Ovary (tissue), 3 donors: ENCODE results near the gene PLCL1.

Experiments used
- EP300 ChIP-seq: sonication (generic); formaldehyde crosslinking; IDR thresholded peaks from one replicate; pipeline ENCODE4 v1.6.1; 2017; ENCODE audit warnings: antibody characterized with exemption
- POLR2A ChIP-seq: fragments of 450-650 bp; IDR thresholded peaks from one replicate; pipeline ENCODE4 v1.6.1; 2017; ENCODE audit warnings: antibody characterized with exemption, mild to moderate bottlenecking, moderate library complexity
- TF ChIP-seq, protein P1 (sequence below), 3 donors: fragments of 450-650 bp in 2 of 3; fragments of 200-600 bp in 1 of 3; IDR thresholded peaks; one replicate each; pipeline versions ENCODE4 v1.5.1 to v1.8.0; 2016 to 2022; ENCODE audit warnings: antibody characterized with exemption in 3 of 3, mild to moderate bottlenecking in 1 of 3
- donor health status: DM: no; HTN: no; CAD: no.

DNA sequence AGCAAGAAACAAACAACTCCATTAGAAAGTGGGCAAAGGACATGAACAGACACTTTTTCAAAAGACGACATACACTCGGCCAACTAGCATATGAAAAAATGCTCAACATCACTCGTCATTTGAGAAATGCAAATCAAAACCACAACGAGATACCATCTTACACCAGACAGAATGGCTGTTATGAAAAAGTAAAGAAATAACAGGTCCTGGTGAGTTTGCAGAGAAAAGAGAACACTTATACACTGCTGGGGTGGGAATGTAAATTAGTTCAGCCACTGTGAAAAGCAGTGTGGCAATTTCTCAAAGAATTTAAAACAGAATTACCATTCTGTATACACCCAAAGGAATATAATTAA lies 130.5 kb downstream of the PLCL1 start:
- TF ChIP-seq, protein P1, sequence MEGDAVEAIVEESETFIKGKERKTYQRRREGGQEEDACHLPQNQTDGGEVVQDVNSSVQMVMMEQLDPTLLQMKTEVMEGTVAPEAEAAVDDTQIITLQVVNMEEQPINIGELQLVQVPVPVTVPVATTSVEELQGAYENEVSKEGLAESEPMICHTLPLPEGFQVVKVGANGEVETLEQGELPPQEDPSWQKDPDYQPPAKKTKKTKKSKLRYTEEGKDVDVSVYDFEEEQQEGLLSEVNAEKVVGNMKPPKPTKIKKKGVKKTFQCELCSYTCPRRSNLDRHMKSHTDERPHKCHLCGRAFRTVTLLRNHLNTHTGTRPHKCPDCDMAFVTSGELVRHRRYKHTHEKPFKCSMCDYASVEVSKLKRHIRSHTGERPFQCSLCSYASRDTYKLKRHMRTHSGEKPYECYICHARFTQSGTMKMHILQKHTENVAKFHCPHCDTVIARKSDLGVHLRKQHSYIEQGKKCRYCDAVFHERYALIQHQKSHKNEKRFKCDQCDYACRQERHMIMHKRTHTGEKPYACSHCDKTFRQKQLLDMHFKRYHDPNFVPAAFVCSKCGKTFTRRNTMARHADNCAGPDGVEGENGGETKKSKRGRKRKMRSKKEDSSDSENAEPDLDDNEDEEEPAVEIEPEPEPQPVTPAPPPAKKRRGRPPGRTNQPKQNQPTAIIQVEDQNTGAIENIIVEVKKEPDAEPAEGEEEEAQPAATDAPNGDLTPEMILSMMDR (IDR thresholded peaks at IDR 0.05): no peak
- no peak for TF ChIP-seq EP300
- TF ChIP-seq POLR2A: no peak
